Progenitor cell of endocrine pancreas (in vitro differentiated cells): ENCODE measurements around the gene TTC34. TPM values are rescaled to one million over a fixed set of nuclear protein-coding genes. Genes with fewer than 3 reads are reported as not detected.
"Not testable (repeated sequence)": the region's sequence is repeated elsewhere in the genome, so short reads cannot be mapped to it uniquely, and the experiment has no call there.

Experiments used
- DNase-seq: peaks from one replicate; pipeline ENCODE4 v3.0.0; 2021; ENCODE audit warnings: low spot score; ENCODE audit not compliant: unreplicated experiment
- H3K27ac Mint-ChIP-seq: 2 replicates; pipeline ENCODE4 v1.8.0; 2021; ENCODE audit warnings: mild to moderate bottlenecking, moderate library complexity, mixed read lengths
- H3K27me3 Mint-ChIP-seq: 2 replicates; pipeline ENCODE4 v1.8.0; 2021; ENCODE audit warnings: mixed read lengths
- H3K36me3 Mint-ChIP-seq: 2 replicates; pipeline ENCODE4 v1.8.0; 2022; ENCODE audit warnings: mixed read lengths; ENCODE audit not compliant: insufficient read depth
- H3K4me1 Mint-ChIP-seq: 2 replicates; pipeline ENCODE4 v1.8.0; 2021; ENCODE audit warnings: low read depth, mixed read lengths
- H3K4me3 Mint-ChIP-seq: 2 replicates; pipeline ENCODE4 v1.8.0; 2021; ENCODE audit warnings: low read depth, mild to moderate bottlenecking, moderate library complexity, mixed read lengths
- H3K9me3 Mint-ChIP-seq: 2 replicates; pipeline ENCODE4 v1.8.0; 2021; ENCODE audit warnings: low read depth, mixed read lengths
- CTCF ChIP-seq: fragments of 200-600 bp; sonication (generic); IDR thresholded peaks from one replicate; pipeline ENCODE4 v1.5.0; 2021; ENCODE audit warnings: antibody characterized with exemption, mild to moderate bottlenecking; ENCODE audit not compliant: unreplicated experiment
- total RNA-seq: library from RNA; stranded (reverse); gene quantifications from 2 replicates; pipeline ENCODE4 v1.2.1, GENCODE V29; 2021

Gene TTC34
- total RNA-seq, 1 donor from 2014 or later, result 3.1 TPM

- not testable (repeated sequence) for H3K27me3 Mint-ChIP-seq, DNase-seq, H3K4me3 Mint-ChIP-seq, H3K4me1 Mint-ChIP-seq, H3K27ac Mint-ChIP-seq
- peaks cover 12% of the 10 kb centered on the region for H3K36me3 Mint-ChIP-seq
- peaks cover 33% of the 10 kb centered on the region for H3K9me3 Mint-ChIP-seq
Observed at GRCh38 chr1:2652152-2652925, 149.2 kb downstream of the TTC34 start.

DNA sequence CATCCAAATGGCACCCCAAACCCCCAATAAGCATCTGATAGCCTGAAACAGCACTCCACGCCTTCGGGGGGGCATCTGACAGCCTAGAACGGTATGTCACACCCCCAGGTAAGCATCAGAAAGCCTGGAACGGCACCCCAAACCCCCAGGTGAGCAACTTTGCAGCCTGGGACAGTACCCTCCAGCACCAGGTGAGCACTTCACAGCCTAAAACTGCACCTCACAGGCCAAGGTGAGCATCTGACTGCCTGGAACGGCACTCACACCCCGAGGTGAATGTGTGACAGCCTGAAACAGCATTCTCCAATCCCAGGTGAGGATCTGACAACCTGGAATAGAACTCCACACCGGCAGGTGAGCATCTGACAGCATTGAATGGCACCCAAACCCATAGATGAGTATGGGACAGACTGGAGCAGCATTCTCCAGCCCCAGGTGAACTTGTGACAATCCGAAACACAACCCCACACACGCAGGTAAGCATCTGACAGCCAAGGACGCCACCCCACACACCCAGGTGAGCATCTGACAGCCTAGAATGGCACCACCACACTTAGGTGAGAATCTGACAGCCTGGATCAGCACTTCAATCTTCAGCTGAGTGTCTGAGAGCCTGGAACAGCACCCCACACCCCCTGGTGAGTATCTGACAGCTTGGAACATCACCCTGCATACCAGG is 150.4 kb downstream of the TTC34 start:
- no peak for TF ChIP-seq CTCF
- Mint-ChIP-seq H3K27me3 (peaks cover 3% of the 10 kb centered on the region), H3K27ac (no peak overlapping the region), H3K36me3 (peaks cover 12% of the 10 kb centered on the region), H3K4me3 (no peak overlapping the region), H3K4me1 (no peaks in the 10 kb centered on the region), H3K9me3 (peaks cover 38% of the 10 kb centered on the region)
- DNase-seq, result no peak

- DNase-seq, result no peak
- H3K27ac Mint-ChIP-seq, result no peak overlapping the region
- peaks cover 10% of the 10 kb centered on the region for H3K9me3 Mint-ChIP-seq
- no peak for TF ChIP-seq CTCF
- H3K4me1 Mint-ChIP-seq, result peaks cover 3% of the 10 kb centered on the region
- no peak overlapping the region for H3K4me3 Mint-ChIP-seq
- peaks cover 2% of the 10 kb centered on the region for H3K36me3 Mint-ChIP-seq
- H3K27me3 Mint-ChIP-seq, result peaks cover 6% of the 10 kb centered on the region
Observed at GRCh38 chr1:2646837-2647236, 154.7 kb downstream of the TTC34 start.

- no peak overlapping the region for H3K27ac Mint-ChIP-seq
- H3K27me3 Mint-ChIP-seq, result peaks cover 6% of the 10 kb centered on the region
Observed at GRCh38 chr1:2645776-2646175, 155.7 kb downstream of the TTC34 start.

DNA sequence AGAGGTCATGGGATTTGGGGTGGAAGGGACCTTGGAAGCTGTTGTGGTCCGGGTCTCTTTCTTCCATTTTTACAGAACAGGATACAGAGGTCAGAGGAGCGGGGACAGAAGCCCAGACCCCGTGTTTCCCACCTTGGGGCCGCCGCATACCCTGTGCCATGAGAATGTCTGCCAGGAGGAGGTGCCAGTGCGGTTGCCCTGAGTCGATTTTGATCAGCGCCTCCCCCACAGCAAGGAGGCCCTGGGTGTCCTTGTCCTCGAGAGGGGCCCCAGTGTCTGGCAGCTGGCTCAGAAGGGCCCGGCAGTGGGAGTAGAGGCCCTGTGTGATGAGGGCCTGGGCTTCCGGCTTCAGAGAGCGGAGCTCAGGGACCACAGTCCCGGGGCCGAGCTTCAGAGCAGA is 156.3 kb downstream of the TTC34 start:
- Mint-ChIP-seq H3K4me3 (no peak overlapping the region), H3K27ac (no peak overlapping the region), H3K36me3 (peaks cover 2% of the 10 kb centered on the region), H3K4me1 (peaks cover 3% of the 10 kb centered on the region), H3K9me3 (peaks cover 10% of the 10 kb centered on the region), H3K27me3 (peaks cover 6% of the 10 kb centered on the region)
- no peak for DNase-seq
- TF ChIP-seq CTCF, result no peak

More at GRCh38 chr1:2645776-2646175, 155.7 kb downstream of the TTC34 start:
- H3K36me3 Mint-ChIP-seq, result peaks cover 2% of the 10 kb centered on the region
- peaks cover 3% of the 10 kb centered on the region for H3K4me1 Mint-ChIP-seq
- no peak overlapping the region for H3K4me3 Mint-ChIP-seq
- DNase-seq, result no peak
- H3K9me3 Mint-ChIP-seq, result peaks cover 10% of the 10 kb centered on the region
- no peak for TF ChIP-seq CTCF
